ENCODE data around the gene CCND2.

- TF ChIP-seq POLR2AphosphoS5 (IDR thresholded peaks at IDR 0.05; ENCODE audit: low read depth, low read length) (no peak), SP1 (IDR thresholded peaks at IDR 0.05; ENCODE audit: low read depth, low read length) (no peak), POLR2A (IDR thresholded peaks at IDR 0.05; ENCODE audit: control extremely low read depth in 1 of 2, low read depth in 2 of 2, low read length in 2 of 2) (no peak), POU5F1 (IDR thresholded peaks at IDR 0.05; ENCODE audit: low read depth, low read length) (no peak), CTCF (IDR thresholded peaks at IDR 0.05; ENCODE audit: control extremely low read depth in 1 of 3, insufficient read depth in 1 of 3, low read depth in 1 of 3, low read length in 3 of 3) (no peak), CREB1 (IDR thresholded peaks at IDR 0.05) (no peak)
Observed at GRCh38 chr12:4257442-4257841, 16.1 kb upstream of the CCND2 start.
